Fibroblast of pulmonary artery (primary cell): Measurements from ENCODE around the gene TXNDC8.
"Not testable (repeated sequence)": the region's sequence is repeated elsewhere in the genome, so short reads cannot be mapped to it uniquely, and the experiment has no call there.

Experiments used
- DNase-seq: peaks from one replicate; pipeline ENCODE4 v3.0.0-alpha.2; 2010; ENCODE audit warnings: low read depth
- H3K4me3 ChIP-seq: replicated peaks from 2 replicates; pipeline ENCODE4 v1.5.1; 2011; ENCODE audit warnings: low read depth, mild to moderate bottlenecking, control low read depth, low read length, moderate library complexity
- CTCF ChIP-seq: IDR thresholded peaks from 2 replicates; pipeline ENCODE4 v1.5.1; 2011; ENCODE audit warnings: mild to moderate bottlenecking, control low read depth, low read length, inconsistent platforms; ENCODE audit errors: missing control alignments

TXNDC8 gene

DNA sequence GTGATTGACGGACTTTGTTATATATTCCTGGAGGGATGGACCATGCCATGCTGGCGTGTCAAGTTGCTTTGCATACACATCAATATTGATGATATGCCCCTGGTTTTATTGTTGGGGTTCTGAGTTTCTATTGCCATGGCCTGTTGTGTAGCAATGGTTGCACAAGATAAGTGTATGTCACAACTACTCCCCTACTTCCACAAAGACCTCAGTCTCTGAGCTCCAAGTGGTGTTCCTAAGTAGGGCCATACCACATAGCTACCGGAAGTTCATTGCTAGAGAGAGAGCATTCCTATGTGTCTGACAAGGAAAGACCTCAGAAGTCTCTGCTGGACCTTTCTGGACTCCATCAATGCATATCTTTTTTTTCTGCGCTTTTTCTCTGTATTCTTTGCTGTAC is 19.8 kb downstream of the TXNDC8 start:
- no peak overlapping the region for H3K4me3 ChIP-seq
- no peak for TF ChIP-seq CTCF
- DNase-seq, result no peak

DNA sequence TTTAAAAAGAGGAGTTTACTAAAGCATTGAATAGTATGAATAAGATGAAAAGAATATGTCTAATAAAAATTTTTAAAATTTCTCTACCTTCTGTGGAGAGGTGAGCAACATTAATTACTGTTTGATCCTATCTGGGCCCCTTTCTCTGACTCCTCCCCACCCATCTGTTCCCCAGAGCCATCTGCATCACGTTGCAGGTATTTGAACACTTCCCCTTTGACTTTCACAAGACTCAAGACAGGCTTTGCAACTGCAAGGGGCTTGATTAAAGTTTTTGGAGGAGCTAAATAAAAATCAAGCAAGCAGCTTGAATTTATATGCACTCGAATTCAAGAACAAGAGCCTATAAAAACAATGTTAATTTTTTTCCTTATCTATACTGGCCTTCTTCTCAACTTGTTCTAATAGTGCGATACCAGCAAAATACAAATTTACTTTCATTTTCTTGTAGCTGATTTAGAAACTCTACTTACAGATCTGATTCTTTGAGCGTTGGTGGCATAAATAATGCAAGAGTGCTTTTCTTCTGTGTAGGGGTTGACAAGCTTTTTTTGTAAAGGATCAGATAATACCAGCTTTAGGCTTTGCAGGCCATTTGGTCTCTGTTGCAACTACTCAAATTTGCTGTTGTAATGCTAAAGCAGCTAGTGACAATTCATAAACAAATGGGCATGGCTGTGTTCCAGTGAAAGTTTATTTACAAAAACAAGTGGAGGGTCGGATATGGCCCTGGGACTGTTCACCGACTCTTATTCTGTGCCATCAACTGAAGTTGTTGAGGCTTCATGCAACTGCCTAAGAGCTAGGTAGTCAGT is 21.2 kb downstream of the TXNDC8 start:
- no peak for TF ChIP-seq CTCF
- no peak for DNase-seq
- peak overlapping the region; percentile 5 for H3K4me3 ChIP-seq

DNA sequence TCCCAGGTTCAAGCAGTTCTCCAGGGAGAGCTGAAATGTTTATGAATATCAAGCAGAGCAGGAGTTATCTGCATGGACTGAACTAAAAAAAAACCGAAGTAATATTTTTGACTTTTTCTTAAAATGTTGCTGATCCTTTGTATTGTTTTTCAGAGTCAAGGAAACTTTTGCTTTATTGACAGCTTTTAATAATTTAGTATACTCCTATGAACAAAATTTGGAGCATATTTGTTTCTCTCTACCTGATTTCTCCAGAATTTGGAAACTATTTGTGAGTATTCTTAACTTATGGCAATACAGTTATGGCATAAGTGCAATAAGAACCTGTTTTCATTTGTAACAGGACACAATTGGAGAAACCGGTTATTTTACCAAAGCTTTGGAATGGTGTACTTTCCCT is 25.7 kb downstream of the TXNDC8 start:
- H3K4me3 ChIP-seq, DNase-seq: not testable (repeated sequence)

DNA sequence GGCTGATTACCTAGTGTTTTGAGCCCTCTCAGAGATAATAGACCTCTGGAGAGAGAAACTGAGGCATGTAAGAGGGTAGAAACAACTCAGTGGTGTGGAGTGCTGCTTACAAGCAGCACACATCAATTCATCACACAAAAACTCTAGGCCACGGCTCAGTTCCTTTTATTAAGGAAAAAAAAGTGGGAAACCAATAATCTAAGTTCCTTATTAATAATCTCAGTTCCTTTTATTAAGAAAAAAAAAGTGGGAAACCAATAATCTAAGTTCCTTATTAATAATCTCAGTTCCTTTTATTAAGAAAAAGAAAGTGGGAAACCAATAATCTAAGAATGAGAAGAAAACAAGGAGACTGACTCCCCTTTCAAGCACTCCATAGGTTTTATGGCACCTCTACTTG is 28.0 kb downstream of the TXNDC8 start:
- TF ChIP-seq CTCF, result no peak
- H3K4me3 ChIP-seq, result no peak overlapping the region
- DNase-seq, result no peak

- no peak overlapping the region for H3K4me3 ChIP-seq
- TF ChIP-seq CTCF, result no peak
- DNase-seq, result no peak
Observed at GRCh38 chr9:110308633-110309038, 29.0 kb downstream of the TXNDC8 start.

- H3K4me3 ChIP-seq, result no peak overlapping the region
- DNase-seq, result no peak
- TF ChIP-seq CTCF, result no peak
Observed at GRCh38 chr9:110307191-110307590, 30.5 kb downstream of the TXNDC8 start.

GRCh38 chr9:110303133-110303532 is 34.5 kb downstream of the TXNDC8 start:
- peak; percentile 78 for DNase-seq
- TF ChIP-seq CTCF, result no peak
- H3K4me3 ChIP-seq, result no peak overlapping the region
